ENCODE data around the gene LRCH1. TPM values are rescaled to one million over a fixed set of nuclear protein-coding genes. Genes with fewer than 3 reads are reported as not detected.

The LRCH1 gene
- total and polyA plus RNA-seq, 2 experiments from 2014 or later: 3.9 to 9.2 TPM

DNA sequence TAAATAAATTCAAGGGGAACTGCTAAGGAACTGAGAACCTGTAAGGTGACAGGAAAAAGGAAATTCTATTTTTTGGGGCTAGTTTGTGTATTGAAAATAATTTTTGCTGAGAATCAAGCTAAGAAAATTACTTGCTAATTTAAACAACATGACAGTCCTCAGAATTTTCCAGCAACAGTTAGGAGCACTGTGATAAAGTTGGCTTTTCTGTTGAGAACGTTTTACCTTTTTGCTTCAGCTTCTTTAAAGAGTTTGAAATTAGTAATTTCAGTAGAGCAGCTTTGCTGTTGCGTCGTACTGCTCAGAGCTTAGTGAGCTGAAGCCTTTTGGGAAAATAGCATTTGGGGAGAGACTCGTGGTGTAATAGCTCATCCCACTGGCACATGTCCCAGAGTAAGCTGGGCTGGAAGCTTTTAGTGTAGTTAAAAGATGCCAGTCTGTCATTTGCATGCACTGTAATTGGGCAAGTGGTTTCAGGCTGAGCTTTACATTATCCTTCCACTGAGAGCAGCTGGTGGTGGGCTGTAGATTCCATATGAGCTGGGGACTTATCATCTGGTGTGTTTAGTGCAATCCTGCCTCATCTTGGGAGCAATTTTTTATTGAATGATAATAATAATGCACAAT is 69.8 kb downstream of the LRCH1 start:
- peaks cover 55% of the 10 kb centered on the region for H3K79me2 ChIP-seq (replicated peaks; ENCODE audit: insufficient read depth)
- H3K4me3 ChIP-seq: no peak overlapping the region
- H3K4me3 Mint-ChIP-seq: no peak overlapping the region

DNA sequence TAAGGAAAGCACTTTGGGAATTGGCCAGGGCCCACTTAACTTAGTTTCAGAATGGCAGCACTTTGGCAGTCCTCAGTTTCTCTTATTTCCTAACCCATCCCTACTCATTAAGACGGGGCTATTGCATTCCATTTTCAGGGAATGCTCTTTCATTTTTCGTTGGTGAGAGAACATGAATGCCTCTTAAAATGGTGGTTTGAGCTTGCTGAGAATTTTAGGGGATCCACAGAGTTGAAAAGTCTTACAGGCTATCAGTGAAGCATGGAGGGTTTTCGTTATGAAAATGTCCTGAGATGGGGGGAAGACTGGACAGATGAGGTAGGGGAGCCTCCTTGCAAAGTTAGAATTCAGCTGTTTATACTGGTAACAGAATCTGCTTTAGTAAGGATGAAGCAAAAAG is 71.4 kb downstream of the LRCH1 start:
- no peak for DNase-seq (ENCODE audit: low spot score)
- no peaks in the 10 kb centered on the region for H3K9me3 Mint-ChIP-seq
- peak overlapping the region; percentile 65 for H3K27ac Mint-ChIP-seq
- TF ChIP-seq ZNF114 (CRISPR knock-in tag; IDR thresholded peaks at IDR 0.05): no peak
- no peak for TF ChIP-seq JUNB (IDR thresholded peaks at IDR 0.05; ENCODE audit: unreplicated experiment)
- no peak for TF ChIP-seq ZNF331 (CRISPR knock-in tag; IDR thresholded peaks at IDR 0.05; ENCODE audit: low read depth)
- TF ChIP-seq EZH2phosphoT487 (IDR thresholded peaks at IDR 0.05; ENCODE audit: unreplicated experiment): no peak
- TF ChIP-seq, protein P1, sequence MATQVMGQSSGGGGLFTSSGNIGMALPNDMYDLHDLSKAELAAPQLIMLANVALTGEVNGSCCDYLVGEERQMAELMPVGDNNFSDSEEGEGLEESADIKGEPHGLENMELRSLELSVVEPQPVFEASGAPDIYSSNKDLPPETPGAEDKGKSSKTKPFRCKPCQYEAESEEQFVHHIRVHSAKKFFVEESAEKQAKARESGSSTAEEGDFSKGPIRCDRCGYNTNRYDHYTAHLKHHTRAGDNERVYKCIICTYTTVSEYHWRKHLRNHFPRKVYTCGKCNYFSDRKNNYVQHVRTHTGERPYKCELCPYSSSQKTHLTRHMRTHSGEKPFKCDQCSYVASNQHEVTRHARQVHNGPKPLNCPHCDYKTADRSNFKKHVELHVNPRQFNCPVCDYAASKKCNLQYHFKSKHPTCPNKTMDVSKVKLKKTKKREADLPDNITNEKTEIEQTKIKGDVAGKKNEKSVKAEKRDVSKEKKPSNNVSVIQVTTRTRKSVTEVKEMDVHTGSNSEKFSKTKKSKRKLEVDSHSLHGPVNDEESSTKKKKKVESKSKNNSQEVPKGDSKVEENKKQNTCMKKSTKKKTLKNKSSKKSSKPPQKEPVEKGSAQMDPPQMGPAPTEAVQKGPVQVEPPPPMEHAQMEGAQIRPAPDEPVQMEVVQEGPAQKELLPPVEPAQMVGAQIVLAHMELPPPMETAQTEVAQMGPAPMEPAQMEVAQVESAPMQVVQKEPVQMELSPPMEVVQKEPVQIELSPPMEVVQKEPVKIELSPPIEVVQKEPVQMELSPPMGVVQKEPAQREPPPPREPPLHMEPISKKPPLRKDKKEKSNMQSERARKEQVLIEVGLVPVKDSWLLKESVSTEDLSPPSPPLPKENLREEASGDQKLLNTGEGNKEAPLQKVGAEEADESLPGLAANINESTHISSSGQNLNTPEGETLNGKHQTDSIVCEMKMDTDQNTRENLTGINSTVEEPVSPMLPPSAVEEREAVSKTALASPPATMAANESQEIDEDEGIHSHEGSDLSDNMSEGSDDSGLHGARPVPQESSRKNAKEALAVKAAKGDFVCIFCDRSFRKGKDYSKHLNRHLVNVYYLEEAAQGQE (IDR thresholded peaks at IDR 0.05; ENCODE audit: unreplicated experiment): no peak
- no peak for TF ChIP-seq STAT1 (IDR thresholded peaks at IDR 0.05; ENCODE audit: unreplicated experiment)
- no peak for TF ChIP-seq EZH2 (IDR thresholded peaks at IDR 0.05; ENCODE audit: low read depth, unreplicated experiment)
- TF ChIP-seq NANOG (IDR thresholded peaks at IDR 0.05; ENCODE audit: borderline replicate concordance): no peak
- TF ChIP-seq, protein P2, sequence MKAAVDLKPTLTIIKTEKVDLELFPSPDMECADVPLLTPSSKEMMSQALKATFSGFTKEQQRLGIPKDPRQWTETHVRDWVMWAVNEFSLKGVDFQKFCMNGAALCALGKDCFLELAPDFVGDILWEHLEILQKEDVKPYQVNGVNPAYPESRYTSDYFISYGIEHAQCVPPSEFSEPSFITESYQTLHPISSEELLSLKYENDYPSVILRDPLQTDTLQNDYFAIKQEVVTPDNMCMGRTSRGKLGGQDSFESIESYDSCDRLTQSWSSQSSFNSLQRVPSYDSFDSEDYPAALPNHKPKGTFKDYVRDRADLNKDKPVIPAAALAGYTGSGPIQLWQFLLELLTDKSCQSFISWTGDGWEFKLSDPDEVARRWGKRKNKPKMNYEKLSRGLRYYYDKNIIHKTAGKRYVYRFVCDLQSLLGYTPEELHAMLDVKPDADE (IDR thresholded peaks at IDR 0.05): no peak
- TF ChIP-seq CREB1 (CRISPR knock-in tag; IDR thresholded peaks at IDR 0.05; ENCODE audit: low read depth): no peak
- TF ChIP-seq, protein P3, sequence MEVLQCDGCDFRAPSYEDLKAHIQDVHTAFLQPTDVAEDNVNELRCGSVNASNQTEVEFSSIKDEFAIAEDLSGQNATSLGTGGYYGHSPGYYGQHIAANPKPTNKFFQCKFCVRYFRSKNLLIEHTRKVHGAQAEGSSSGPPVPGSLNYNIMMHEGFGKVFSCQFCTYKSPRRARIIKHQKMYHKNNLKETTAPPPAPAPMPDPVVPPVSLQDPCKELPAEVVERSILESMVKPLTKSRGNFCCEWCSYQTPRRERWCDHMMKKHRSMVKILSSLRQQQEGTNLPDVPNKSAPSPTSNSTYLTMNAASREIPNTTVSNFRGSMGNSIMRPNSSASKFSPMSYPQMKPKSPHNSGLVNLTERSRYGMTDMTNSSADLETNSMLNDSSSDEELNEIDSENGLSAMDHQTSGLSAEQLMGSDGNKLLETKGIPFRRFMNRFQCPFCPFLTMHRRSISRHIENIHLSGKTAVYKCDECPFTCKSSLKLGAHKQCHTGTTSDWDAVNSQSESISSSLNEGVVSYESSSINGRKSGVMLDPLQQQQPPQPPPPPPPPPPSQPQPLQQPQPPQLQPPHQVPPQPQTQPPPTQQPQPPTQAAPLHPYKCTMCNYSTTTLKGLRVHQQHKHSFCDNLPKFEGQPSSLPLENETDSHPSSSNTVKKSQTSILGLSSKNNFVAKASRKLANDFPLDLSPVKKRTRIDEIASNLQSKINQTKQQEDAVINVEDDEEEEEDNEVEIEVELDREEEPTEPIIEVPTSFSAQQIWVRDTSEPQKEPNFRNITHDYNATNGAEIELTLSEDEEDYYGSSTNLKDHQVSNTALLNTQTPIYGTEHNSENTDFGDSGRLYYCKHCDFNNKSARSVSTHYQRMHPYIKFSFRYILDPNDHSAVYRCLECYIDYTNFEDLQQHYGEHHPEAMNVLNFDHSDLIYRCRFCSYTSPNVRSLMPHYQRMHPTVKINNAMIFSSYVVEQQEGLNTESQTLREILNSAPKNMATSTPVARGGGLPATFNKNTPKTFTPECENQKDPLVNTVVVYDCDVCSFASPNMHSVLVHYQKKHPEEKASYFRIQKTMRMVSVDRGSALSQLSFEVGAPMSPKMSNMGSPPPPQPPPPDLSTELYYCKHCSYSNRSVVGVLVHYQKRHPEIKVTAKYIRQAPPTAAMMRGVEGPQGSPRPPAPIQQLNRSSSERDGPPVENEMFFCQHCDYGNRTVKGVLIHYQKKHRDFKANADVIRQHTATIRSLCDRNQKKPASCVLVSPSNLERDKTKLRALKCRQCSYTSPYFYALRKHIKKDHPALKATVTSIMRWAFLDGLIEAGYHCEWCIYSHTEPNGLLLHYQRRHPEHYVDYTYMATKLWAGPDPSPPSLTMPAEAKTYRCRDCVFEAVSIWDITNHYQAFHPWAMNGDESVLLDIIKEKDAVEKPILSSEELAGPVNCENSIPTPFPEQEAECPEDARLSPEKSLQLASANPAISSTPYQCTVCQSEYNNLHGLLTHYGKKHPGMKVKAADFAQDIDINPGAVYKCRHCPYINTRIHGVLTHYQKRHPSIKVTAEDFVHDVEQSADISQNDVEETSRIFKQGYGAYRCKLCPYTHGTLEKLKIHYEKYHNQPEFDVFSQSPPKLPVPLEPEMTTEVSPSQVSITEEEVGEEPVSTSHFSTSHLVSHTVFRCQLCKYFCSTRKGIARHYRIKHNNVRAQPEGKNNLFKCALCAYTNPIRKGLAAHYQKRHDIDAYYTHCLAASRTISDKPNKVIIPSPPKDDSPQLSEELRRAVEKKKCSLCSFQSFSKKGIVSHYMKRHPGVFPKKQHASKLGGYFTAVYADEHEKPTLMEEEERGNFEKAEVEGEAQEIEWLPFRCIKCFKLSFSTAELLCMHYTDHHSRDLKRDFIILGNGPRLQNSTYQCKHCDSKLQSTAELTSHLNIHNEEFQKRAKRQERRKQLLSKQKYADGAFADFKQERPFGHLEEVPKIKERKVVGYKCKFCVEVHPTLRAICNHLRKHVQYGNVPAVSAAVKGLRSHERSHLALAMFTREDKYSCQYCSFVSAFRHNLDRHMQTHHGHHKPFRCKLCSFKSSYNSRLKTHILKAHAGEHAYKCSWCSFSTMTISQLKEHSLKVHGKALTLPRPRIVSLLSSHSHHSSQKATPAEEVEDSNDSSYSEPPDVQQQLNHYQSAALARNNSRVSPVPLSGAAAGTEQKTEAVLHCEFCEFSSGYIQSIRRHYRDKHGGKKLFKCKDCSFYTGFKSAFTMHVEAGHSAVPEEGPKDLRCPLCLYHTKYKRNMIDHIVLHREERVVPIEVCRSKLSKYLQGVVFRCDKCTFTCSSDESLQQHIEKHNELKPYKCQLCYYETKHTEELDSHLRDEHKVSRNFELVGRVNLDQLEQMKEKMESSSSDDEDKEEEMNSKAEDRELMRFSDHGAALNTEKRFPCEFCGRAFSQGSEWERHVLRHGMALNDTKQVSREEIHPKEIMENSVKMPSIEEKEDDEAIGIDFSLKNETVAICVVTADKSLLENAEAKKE (CRISPR knock-in tag; IDR thresholded peaks at IDR 0.05): no peak

More for the DNA sequence above, 69.8 kb downstream of the LRCH1 start:
- no peak for TF ChIP-seq EZH2phosphoT487 (IDR thresholded peaks at IDR 0.05; ENCODE audit: unreplicated experiment)
- H3K27me3 ChIP-seq (ENCODE audit: insufficient read depth): no peaks in the 10 kb centered on the region
- no peaks in the 10 kb centered on the region; the same call in 1 of the 2 replicates for H4K20me1 ChIP-seq (replicated peaks; ENCODE audit: insufficient read depth)
- H3F3A ChIP-seq (replicated peaks; ENCODE audit: low read depth): no peaks in the 10 kb centered on the region
- H3K4me1 Mint-ChIP-seq: peaks cover 61% of the 10 kb centered on the region
- DNase-seq (ENCODE audit: low spot score): no peak
- no peak for ATAC-seq
- H3K4me1 ChIP-seq (ENCODE audit: insufficient read depth): peaks cover 58% of the 10 kb centered on the region
- H3K9me3 Mint-ChIP-seq: no peaks in the 10 kb centered on the region
- peak overlapping the region; percentile 5; the same call in 1 of the 2 replicates for H3K27ac ChIP-seq (ENCODE audit: low read depth)
- H2AFZ ChIP-seq: no peak overlapping the region
- H3K9me2 ChIP-seq (ENCODE audit: insufficient read depth): no peaks in the 10 kb centered on the region
- no peaks in the 10 kb centered on the region for H3K36me3 ChIP-seq (ENCODE audit: insufficient read depth)
- no peak overlapping the region for H3K27ac Mint-ChIP-seq
- H3K36me3 Mint-ChIP-seq (ENCODE audit: low read depth): no peaks in the 10 kb centered on the region
- peak overlapping the region; percentile 63 for H3K4me2 ChIP-seq
- H3K27me3 Mint-ChIP-seq (ENCODE audit: insufficient read depth, low read depth, poor library complexity): peaks cover 5% of the 10 kb centered on the region

More for the DNA sequence above, 71.4 kb downstream of the LRCH1 start:
- Mint-ChIP-seq H3K4me1 (peaks cover 57% of the 10 kb centered on the region), H3K36me3 (ENCODE audit: low read depth) (no peaks in the 10 kb centered on the region), H3K27me3 (ENCODE audit: insufficient read depth, low read depth, poor library complexity) (peaks cover 3% of the 10 kb centered on the region), H3K4me3 (no peak overlapping the region)
- Histone ChIP-seq H3F3A (replicated peaks; ENCODE audit: low read depth) (no peaks in the 10 kb centered on the region), H2AFZ (no peak overlapping the region), H3K79me2 (replicated peaks; ENCODE audit: insufficient read depth) (peaks cover 67% of the 10 kb centered on the region), H3K27me3 (ENCODE audit: insufficient read depth) (no peaks in the 10 kb centered on the region), H3K27ac (ENCODE audit: low read depth) (peak overlapping the region; percentile 23; the same call in 1 of the 2 replicates), H3K36me3 (ENCODE audit: insufficient read depth) (no peaks in the 10 kb centered on the region), H4K20me1 (replicated peaks; ENCODE audit: insufficient read depth) (no peaks in the 10 kb centered on the region; the same call in 1 of the 2 replicates), H3K4me3 (no peak overlapping the region), H3K4me1 (ENCODE audit: insufficient read depth) (peaks cover 62% of the 10 kb centered on the region), H3K4me2 (peak overlapping the region; percentile 27), H3K9me2 (ENCODE audit: insufficient read depth) (no peaks in the 10 kb centered on the region; the same call in 1 of the 2 replicates)
- ATAC-seq: no peak
